Caco-2 (cell line): ENCODE measurements around the gene MT1M. TPM values are rescaled to one million over a fixed set of nuclear protein-coding genes. Genes with fewer than 3 reads are reported as not detected.

ENCODE experiments used
- BruUV-seq: library from RNA; stranded (reverse); fragments of 400-500 nt; replicated peaks from 2 replicates; lab custom pipeline; 2021; lab: Mats Ljungman, UMichigan
- CTCF ChIA-PET: fragments of 300-600 bp; sonication (Branson Sonifier 250); formaldehyde crosslinking; loops from one replicate; lab custom pipeline; 2022; ENCODE audit warnings: antibody characterized with exemption; lab: Charles Lee
- POLR2A ChIA-PET: fragments of 300-600 bp; sonication (Branson Sonifier 250); formaldehyde crosslinking; loops from one replicate; lab custom pipeline; 2022; ENCODE audit warnings: antibody characterized with exemption; lab: Charles Lee
- DNase-seq, 2 experiments: peaks; one replicate each; pipeline versions ENCODE4 v3.0.0 to v3.0.0-alpha.2; 2020 to 2022
- H3K27me3 ChIP-seq: replicated peaks from 2 replicates; pipeline ENCODE4 v1.6.0; 2011; ENCODE audit warnings: low read length; ENCODE audit not compliant: control insufficient read depth, insufficient read depth
- H3K36me3 ChIP-seq: 2 replicates; pipeline ENCODE4 v1.5.1; 2011; ENCODE audit warnings: low read length; ENCODE audit not compliant: control insufficient read depth, insufficient read depth
- H3K4me1 ChIP-seq: fragments of 250-450 bp; sonication (Bioruptor Pico); 2 replicates; pipeline ENCODE4 v1.5.1; 2020; ENCODE audit warnings: mild to moderate bottlenecking
- H3K4me3 ChIP-seq: 2 replicates; pipeline ENCODE4 v1.5.1; 2011; ENCODE audit warnings: low read depth, mild to moderate bottlenecking, control low read depth, low read length
- H3K9me3 ChIP-seq: fragments of 250-450 bp; sonication (Bioruptor Pico); 2 replicates; pipeline ENCODE4 v1.5.1; 2020; ENCODE audit warnings: mild to moderate bottlenecking, moderate library complexity
- H3K27ac Mint-ChIP-seq: one replicate; pipeline ENCODE4 v1.8.0; 2022; ENCODE audit warnings: mixed read lengths; ENCODE audit not compliant: unreplicated experiment
- H3K27me3 Mint-ChIP-seq: one replicate; pipeline ENCODE4 v1.8.0; 2022; ENCODE audit warnings: mixed read lengths; ENCODE audit not compliant: insufficient read depth, unreplicated experiment
- H3K36me3 Mint-ChIP-seq: one replicate; pipeline ENCODE4 v1.8.0; 2022; ENCODE audit warnings: mild to moderate bottlenecking, mixed read lengths; ENCODE audit not compliant: insufficient read depth, unreplicated experiment
- H3K4me1 Mint-ChIP-seq: one replicate; pipeline ENCODE4 v1.8.0; 2022; ENCODE audit warnings: low read depth, mixed read lengths; ENCODE audit not compliant: unreplicated experiment
- H3K4me3 Mint-ChIP-seq: one replicate; pipeline ENCODE4 v1.8.0; 2022; ENCODE audit warnings: mild to moderate bottlenecking, moderate library complexity, mixed read lengths; ENCODE audit not compliant: unreplicated experiment
- H3K9me3 Mint-ChIP-seq: one replicate; pipeline ENCODE4 v1.8.0; 2022; ENCODE audit warnings: mixed read lengths; ENCODE audit not compliant: unreplicated experiment
- intact Hi-C: fragments of 100-400 bp; cut with micrococcal nuclease; formaldehyde crosslinking; loops from one replicate; pipeline ENCODE4 v1.10.0; 2022; ENCODE audit not compliant: unreplicated experiment
- total RNA-seq: library from RNA; stranded (reverse); gene quantifications from 2 replicates; pipeline ENCODE4 v1.2.3, GENCODE V29; 2022
- TF ChIP-seq, protein P1 (sequence below), 2 experiments: fragments of 200-600 bp in 1 of 2; IDR thresholded peaks; 1 replicate in 1 of 2; 2 replicates in 1 of 2; pipeline versions ENCODE4 v1.5.1 to v1.8.0; 2011 to 2022; ENCODE audit warnings: antibody characterized with exemption in 1 of 2, control low read depth in 1 of 2, inconsistent platforms in 1 of 2, low read depth in 1 of 2, low read length in 1 of 2, mild to moderate bottlenecking in 1 of 2, moderate library complexity in 1 of 2; ENCODE audit not compliant: insufficient read depth in 1 of 2, severe bottlenecking in 1 of 2, unreplicated experiment in 1 of 2

The MT1M gene
- total RNA-seq, 1 experiment from 2014 or later = not detected

DNA sequence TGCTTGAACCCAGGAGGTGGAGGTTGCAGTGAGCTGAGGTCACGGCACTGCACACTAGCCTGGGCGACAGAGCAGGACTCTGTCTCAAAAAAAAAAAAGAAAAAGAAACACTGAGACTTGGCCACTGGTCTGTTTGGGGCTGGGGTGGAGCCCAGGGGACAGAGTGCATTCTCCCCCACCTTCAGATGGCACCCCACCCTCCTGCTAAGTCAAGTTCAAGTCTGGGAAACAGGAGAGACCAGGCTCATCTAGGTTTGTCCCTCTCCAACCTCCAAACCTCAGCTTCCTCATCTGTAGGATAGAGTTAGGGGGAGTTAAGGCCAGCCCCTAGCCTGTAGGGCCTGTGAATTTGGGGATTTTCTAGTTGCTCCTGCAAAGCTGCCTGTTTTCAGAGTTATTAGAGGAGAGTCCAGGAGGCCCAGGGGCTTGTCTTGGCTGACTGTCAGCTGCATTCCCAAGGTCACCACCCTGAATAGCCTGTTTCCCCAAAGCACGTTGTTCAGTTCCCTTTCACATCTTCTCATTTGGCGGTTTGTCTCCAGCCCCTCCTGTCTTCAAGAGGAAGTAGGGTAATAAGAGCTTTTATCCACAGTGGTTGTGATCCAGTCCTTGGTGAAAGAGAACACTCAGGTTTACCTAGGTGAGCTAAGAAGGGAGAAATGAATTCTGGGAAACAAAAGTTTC lies 40.9 kb upstream of the MT1M start:
- Histone ChIP-seq H3K27me3 (no peaks in the 10 kb centered on the region), H3K4me1 (no peaks in the 10 kb centered on the region), H3K4me3 (no peak overlapping the region), H3K36me3 (no peaks in the 10 kb centered on the region), H3K9me3 (peaks cover 5% of the 10 kb centered on the region; the same call in 1 of the 2 replicates)
- TF ChIP-seq, protein P1, sequence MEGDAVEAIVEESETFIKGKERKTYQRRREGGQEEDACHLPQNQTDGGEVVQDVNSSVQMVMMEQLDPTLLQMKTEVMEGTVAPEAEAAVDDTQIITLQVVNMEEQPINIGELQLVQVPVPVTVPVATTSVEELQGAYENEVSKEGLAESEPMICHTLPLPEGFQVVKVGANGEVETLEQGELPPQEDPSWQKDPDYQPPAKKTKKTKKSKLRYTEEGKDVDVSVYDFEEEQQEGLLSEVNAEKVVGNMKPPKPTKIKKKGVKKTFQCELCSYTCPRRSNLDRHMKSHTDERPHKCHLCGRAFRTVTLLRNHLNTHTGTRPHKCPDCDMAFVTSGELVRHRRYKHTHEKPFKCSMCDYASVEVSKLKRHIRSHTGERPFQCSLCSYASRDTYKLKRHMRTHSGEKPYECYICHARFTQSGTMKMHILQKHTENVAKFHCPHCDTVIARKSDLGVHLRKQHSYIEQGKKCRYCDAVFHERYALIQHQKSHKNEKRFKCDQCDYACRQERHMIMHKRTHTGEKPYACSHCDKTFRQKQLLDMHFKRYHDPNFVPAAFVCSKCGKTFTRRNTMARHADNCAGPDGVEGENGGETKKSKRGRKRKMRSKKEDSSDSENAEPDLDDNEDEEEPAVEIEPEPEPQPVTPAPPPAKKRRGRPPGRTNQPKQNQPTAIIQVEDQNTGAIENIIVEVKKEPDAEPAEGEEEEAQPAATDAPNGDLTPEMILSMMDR (IDR thresholded peaks at IDR 0.05; ENCODE audit: insufficient read depth in 1 of 2, low read depth in 1 of 2, low read length in 1 of 2, severe bottlenecking in 1 of 2, unreplicated experiment in 1 of 2) = no peak
- no TSS peak for BruUV-seq
- Mint-ChIP-seq H3K27ac (no peak overlapping the region), H3K27me3 (peaks cover 18% of the 10 kb centered on the region), H3K4me3 (no peak overlapping the region), H3K9me3 (no peaks in the 10 kb centered on the region), H3K4me1 (no peaks in the 10 kb centered on the region), H3K36me3 (no peaks in the 10 kb centered on the region)
- POLR2A ChIA-PET = no interaction called here
- no peak for DNase-seq
- intact Hi-C loops = no loop called here
- CTCF ChIA-PET = interaction anchor here (0.7 to 1.8 kb wide), 3 partner anchors 9 to 111 kb away, joined by 3 to 4 read pairs (median 3); no protein-coding TSS in a partner anchor

DNA sequence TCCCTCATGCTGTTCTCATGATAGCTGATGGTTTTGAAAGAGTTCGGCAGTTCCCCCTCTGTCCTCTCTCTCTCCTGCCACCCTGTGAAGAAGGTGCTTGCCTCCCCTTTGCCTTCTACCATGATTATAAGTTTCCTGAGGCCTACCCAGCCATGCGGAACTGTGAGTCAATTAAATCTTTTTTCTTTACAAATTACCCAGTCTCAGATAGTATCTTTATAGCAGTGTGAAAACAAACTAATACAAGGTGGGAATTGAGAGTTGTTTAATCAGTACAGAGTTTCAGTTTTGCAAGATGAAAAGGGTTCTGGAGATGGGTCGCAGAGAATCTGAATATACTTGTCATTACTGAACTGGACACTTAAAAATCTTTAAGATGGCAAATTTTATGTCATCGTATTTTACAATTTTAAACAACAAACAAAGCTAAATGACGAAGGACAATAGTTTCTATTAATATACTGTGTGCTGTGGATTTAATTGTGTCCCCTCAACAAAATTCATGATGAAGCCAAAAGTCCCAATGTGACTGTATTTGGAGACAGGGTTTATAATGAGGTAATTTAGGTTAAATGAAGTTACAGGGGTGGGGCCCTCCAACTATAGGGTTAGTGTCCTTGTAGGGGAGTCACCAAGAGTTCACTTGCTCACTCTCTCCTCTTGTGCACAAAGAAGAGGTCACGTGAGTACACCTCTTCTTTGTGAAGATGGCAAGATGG lies 38.7 kb upstream of the MT1M start:
- H3K9me3 ChIP-seq = peaks cover 5% of the 10 kb centered on the region; the same call in 1 of the 2 replicates
- no peaks in the 10 kb centered on the region for H3K36me3 Mint-ChIP-seq
- no peaks in the 10 kb centered on the region for H3K9me3 Mint-ChIP-seq
- no peaks in the 10 kb centered on the region for H3K36me3 ChIP-seq
- peaks cover 13% of the 10 kb centered on the region for H3K27me3 Mint-ChIP-seq
- H3K27ac Mint-ChIP-seq = no peak overlapping the region
- ChIA-PET CTCF (no interaction called here), POLR2A (no interaction called here)
- H3K4me3 ChIP-seq = no peak overlapping the region
- no peak overlapping the region for H3K4me3 Mint-ChIP-seq
- no peaks in the 10 kb centered on the region for H3K4me1 Mint-ChIP-seq
- no peak for DNase-seq
- H3K4me1 ChIP-seq = no peaks in the 10 kb centered on the region
- TF ChIP-seq, protein P1 (IDR thresholded peaks at IDR 0.05; ENCODE audit: insufficient read depth in 1 of 2, low read depth in 1 of 2, low read length in 1 of 2, severe bottlenecking in 1 of 2, unreplicated experiment in 1 of 2) = no peak
- H3K27me3 ChIP-seq = no peaks in the 10 kb centered on the region
- intact Hi-C loops = no loop called here
- BruUV-seq = no TSS peak

- Mint-ChIP-seq H3K27me3 (peaks cover 10% of the 10 kb centered on the region), H3K9me3 (no peaks in the 10 kb centered on the region), H3K4me1 (no peaks in the 10 kb centered on the region), H3K36me3 (no peaks in the 10 kb centered on the region), H3K4me3 (no peak overlapping the region), H3K27ac (no peak overlapping the region)
- Histone ChIP-seq H3K4me3 (no peak overlapping the region), H3K4me1 (no peaks in the 10 kb centered on the region), H3K27me3 (no peaks in the 10 kb centered on the region), H3K9me3 (peaks cover 5% of the 10 kb centered on the region; the same call in 1 of the 2 replicates), H3K36me3 (no peaks in the 10 kb centered on the region)
- BruUV-seq = no TSS peak
- TF ChIP-seq, protein P1 (IDR thresholded peaks at IDR 0.05; ENCODE audit: insufficient read depth in 1 of 2, low read depth in 1 of 2, low read length in 1 of 2, severe bottlenecking in 1 of 2, unreplicated experiment in 1 of 2) = no peak
- intact Hi-C loops = no loop called here
- ChIA-PET POLR2A (no interaction called here), CTCF (no interaction called here)
- DNase-seq = no peak
Observed at GRCh38 chr16:56594292-56594619, 38.2 kb upstream of the MT1M start.
